Small intestine (tissue), 7 donors: Measurements from ENCODE around the gene SAG. TPM values are rescaled to one million over a fixed set of nuclear protein-coding genes. Genes with fewer than 3 reads are reported as not detected.

ENCODE experiments used
- DNase-seq, 2 donors: peaks; one replicate each; pipeline versions ENCODE4 v3.0.0 to v3.0.0-alpha.2; 2013
- FAIRE-seq: peaks from 2 replicates; lab custom pipeline; 2012; peaks lifted over from hg19 to GRCh38; lab: Jason Lieb, UNC
- H3K27ac ChIP-seq, 3 donors: one replicate each; pipeline ENCODE4 v1.5.1; 2013; ENCODE audit warnings: low read length in 2 of 3, mild to moderate bottlenecking in 2 of 3, control low read depth in 1 of 3, inconsistent platforms in 1 of 3, low read depth in 1 of 3, moderate library complexity in 1 of 3
- H3K27me3 ChIP-seq, 3 donors: one replicate each; pipeline ENCODE4 v1.6.1; 2013; ENCODE audit warnings: low read length in 3 of 3, inconsistent platforms in 1 of 3; ENCODE audit not compliant: control insufficient read depth in 3 of 3, insufficient read depth in 3 of 3
- H3K36me3 ChIP-seq, 3 donors: one replicate each; pipeline ENCODE4 v1.6.1; 2013; ENCODE audit warnings: low read length in 3 of 3, inconsistent platforms in 1 of 3, low read depth in 1 of 3, mild to moderate bottlenecking in 1 of 3, moderate library complexity in 1 of 3; ENCODE audit not compliant: control insufficient read depth in 3 of 3, insufficient read depth in 2 of 3
- H3K4me1 ChIP-seq, 3 donors: one replicate each; pipeline ENCODE4 v1.6.1; 2013; ENCODE audit warnings: low read length in 2 of 3, inconsistent platforms in 1 of 3, low read depth in 1 of 3, mild to moderate bottlenecking in 1 of 3, moderate library complexity in 1 of 3; ENCODE audit not compliant: control insufficient read depth in 3 of 3, insufficient read depth in 2 of 3
- H3K4me3 ChIP-seq, 3 donors: one replicate each; pipeline ENCODE4 v1.5.1; 2013; ENCODE audit warnings: low read length in 3 of 3, control low read depth in 1 of 3, inconsistent platforms in 1 of 3, low read depth in 1 of 3, mild to moderate bottlenecking in 1 of 3, moderate library complexity in 1 of 3
- H3K9me3 ChIP-seq, 2 donors: one replicate each; pipeline ENCODE4 v1.6.1; 2013; ENCODE audit warnings: low read depth in 1 of 2, low read length in 1 of 2; ENCODE audit not compliant: control insufficient read depth in 2 of 2, insufficient read depth in 1 of 2
- WGBS, 3 donors: extraction: QIAGEN DNeasy Blood & Tissue Kit; methylation state at CpG; one replicate each; pipeline ENCODE4 v1.1.7; 2013; 5-methylcytosine and 5-hydroxymethylcytosine counted together
- polyA plus RNA-seq, 4 donors: library from polyadenylated mRNA; stranded (reverse) in 3 of 4; unstranded in 1 of 4; fragments of 200-250 nt in 3 of 4; fragments of 120-200 nt in 1 of 4; gene quantifications; one replicate each; pipeline versions ENCODE4 v1.2.1 to v1.2.3, GENCODE V29; 2013
- donor health status: healthy with polysubstance abuse.
- donor health status: control.
- donor health status: control.
- donor health status: Bipolar disorder and iron deficiency.
- donor health status: healthy.

SAG gene
- polyA plus RNA-seq, 4 donors, result not detected

GRCh38 chr2:233349005-233349998, 41.7 kb downstream of the SAG start:
- H3K36me3 ChIP-seq, result no peaks in the 10 kb centered on the region
- peaks cover 0 to 43% (median 15%) of the 10 kb centered on the region in 3 donors for H3K4me1 ChIP-seq
- H3K27me3 ChIP-seq, result no peaks in the 10 kb centered on the region
- no peak overlapping the region for H3K4me3 ChIP-seq
- H3K9me3 ChIP-seq, result peaks cover 0 to 3% of the 10 kb centered on the region in 2 donors
- peak overlapping the region in 2 of 3 donors; percentile 42 to 72 for H3K27ac ChIP-seq
- no peak for FAIRE-seq
- peak; percentile 47 to 81 for DNase-seq
- 15 to 31% (median 24%) methylated on average over 15 of the region's 15 CpGs for WGBS, 3 donors

- DNase-seq, result peak; percentile 80 to 92
- 15 to 33% (median 19%) methylated on average over 8 of the region's 8 CpGs for WGBS, 3 donors
- H3K36me3 ChIP-seq, result no peaks in the 10 kb centered on the region
- H3K27me3 ChIP-seq, result no peaks in the 10 kb centered on the region
- peaks cover 0 to 3% of the 10 kb centered on the region in 2 donors for H3K9me3 ChIP-seq
- no peak for FAIRE-seq
- peak overlapping the region in 2 of 3 donors; percentile 9 for H3K27ac ChIP-seq
- H3K4me1 ChIP-seq, result peaks cover 0 to 43% (median 15%) of the 10 kb centered on the region in 3 donors
- H3K4me3 ChIP-seq, result no peak overlapping the region
These were observed 43.1 kb downstream of the SAG start for GRCh38 chr2:233350708-233351107.

- Histone ChIP-seq H3K27ac (no peak overlapping the region), H3K27me3 (no peaks in the 10 kb centered on the region), H3K4me1 (peaks cover 6 to 43% (median 15%) of the 10 kb centered on the region in 3 donors), H3K36me3 (peaks cover 0 to 2% (median 0%) of the 10 kb centered on the region in 3 donors), H3K9me3 (peaks cover 0 to 3% of the 10 kb centered on the region in 2 donors), H3K4me3 (no peak overlapping the region)
- WGBS, 3 donors, result 78 to 82% (median 81%) methylated on average over 7 of the region's 7 CpGs
- no peak for FAIRE-seq
- DNase-seq, result no peak
These were observed 43.8 kb downstream of the SAG start for GRCh38 chr2:233351423-233351822.

- Histone ChIP-seq H3K27me3 (no peaks in the 10 kb centered on the region), H3K4me3 (no peak overlapping the region), H3K9me3 (peaks cover 0 to 3% of the 10 kb centered on the region in 2 donors), H3K36me3 (peaks cover 0 to 2% (median 0%) of the 10 kb centered on the region in 3 donors), H3K4me1 (peaks cover 7 to 47% (median 15%) of the 10 kb centered on the region in 3 donors), H3K27ac (peak overlapping the region in 1 of 3 donors; percentile 9)
- 95 to 96% (median 96%) methylated on average over 25 of the region's 25 CpGs for WGBS, 3 donors
- no peak for FAIRE-seq
- no peak for DNase-seq
These were observed 44.7 kb downstream of the SAG start for GRCh38 chr2:233352141-233352842.

- Histone ChIP-seq H3K27ac (peak overlapping the region in 2 of 3 donors; percentile 70 to 77), H3K36me3 (peaks cover 0 to 2% (median 0%) of the 10 kb centered on the region in 3 donors), H3K4me3 (peak overlapping the region in 1 of 3 donors; percentile 60), H3K27me3 (no peaks in the 10 kb centered on the region), H3K9me3 (peaks cover 0 to 3% of the 10 kb centered on the region in 2 donors), H3K4me1 (peaks cover 11 to 44% (median 15%) of the 10 kb centered on the region in 3 donors)
- 57 to 68% (median 60%) methylated on average over 21 to 22 of the region's 22 CpGs for WGBS, 3 donors
- no peak for FAIRE-seq
- no peak for DNase-seq
These were observed 45.6 kb downstream of the SAG start for GRCh38 chr2:233353101-233353768.

- DNase-seq (peak; percentile 71 to 83), FAIRE-seq (no peak)
- WGBS, 3 donors, result 1 to 3% (median 2%) methylated on average over 32 to 56 of the region's 56 CpGs
- Histone ChIP-seq H3K4me1 (peaks cover 11 to 37% (median 15%) of the 10 kb centered on the region in 3 donors), H3K4me3 (peak within 1 kb of the TSS; percentile 67 to 98 (median 86)), H3K9me3 (peaks cover 0 to 3% of the 10 kb centered on the region in 2 donors), H3K27ac (peak within 1 kb of the TSS; percentile 59 to 77 (median 70)), H3K36me3 (peaks cover 0 to 2% (median 0%) of the 10 kb centered on the region in 3 donors), H3K27me3 (no peaks in the 10 kb centered on the region)
These were observed 46.3 kb downstream of the SAG start, which contains the start of gene DGKD for GRCh38 chr2:233353769-233354499. TSS of gene DGKD (plus strand) at chr2:233354494. CDS start at chr2:233354519, 25 bp downstream.

- 0 to 1% (median 1%) methylated on average over 33 to 77 of the region's 77 CpGs for WGBS, 3 donors
- peaks cover 11 to 31% (median 15%) of the 10 kb centered on the region in 3 donors for H3K4me1 ChIP-seq
- FAIRE-seq (no peak), DNase-seq (no peak)
- peak overlapping the region; percentile 41 to 98 (median 86) for H3K4me3 ChIP-seq
- peaks cover 0 to 3% of the 10 kb centered on the region in 2 donors for H3K9me3 ChIP-seq
- H3K36me3 ChIP-seq, result peaks cover 0 to 2% (median 0%) of the 10 kb centered on the region in 3 donors
- no peaks in the 10 kb centered on the region for H3K27me3 ChIP-seq
- H3K27ac ChIP-seq, result no peak overlapping the region
These were observed 46.9 kb downstream of the SAG start for GRCh38 chr2:233354500-233354924.
